ENCODE results near the gene KAT2B. TPM values are rescaled to one million over a fixed set of nuclear protein-coding genes. Genes with fewer than 3 reads are reported as not detected.
"Not testable (repeated sequence)": the region's sequence is repeated elsewhere in the genome, so short reads cannot be mapped to it uniquely, and the experiment has no call there.

Gene KAT2B
- total and polyA plus RNA-seq, 4 experiments from 2014 or later = 4.3 to 85.9 (median 46.4) TPM

DNA sequence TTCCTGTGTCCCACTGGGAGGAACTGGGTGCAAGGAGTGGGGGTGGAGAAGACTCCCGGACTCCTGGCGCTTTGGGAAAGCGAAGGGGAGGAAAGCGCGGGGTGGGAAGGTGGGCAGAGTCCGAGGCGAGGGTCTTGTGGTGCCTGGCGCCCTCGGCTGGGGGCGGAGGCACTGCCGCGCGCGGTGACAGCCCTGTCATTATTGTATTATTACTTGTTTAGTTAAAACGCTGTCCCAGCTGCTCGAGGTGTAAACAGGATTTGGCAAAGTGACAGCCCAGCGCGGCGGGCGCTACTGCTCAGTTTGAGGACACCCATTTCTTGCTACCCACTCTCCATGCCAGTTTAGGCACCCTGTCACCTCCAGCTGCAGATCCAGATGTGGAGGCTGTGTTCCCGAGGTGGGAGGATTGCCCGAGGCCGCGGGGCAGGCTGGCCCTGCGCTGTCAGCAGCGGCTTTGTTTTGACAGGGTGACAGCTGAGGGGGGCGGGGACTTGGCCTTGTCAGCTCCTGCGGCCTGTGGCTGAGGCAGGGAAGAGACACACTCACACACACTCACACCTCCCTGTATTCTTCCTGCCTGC is 1.0 kb downstream of the KAT2B start:
- Histone ChIP-seq H3K27me3 (ENCODE audit: insufficient read depth, low read length) (no peaks in the 10 kb centered on the region), H3K4me3 (ENCODE audit: low read length in 2 of 2) (peak overlapping the region; percentile 71 to 99), H3K4me1 (ENCODE audit: insufficient read depth, low read length) (peaks cover 64% of the 10 kb centered on the region), H3K9me3 (ENCODE audit: control insufficient read depth in 1 of 2, low read length in 2 of 2) (no peaks in the 10 kb centered on the region), H3K36me3 (ENCODE audit: insufficient read depth, low read length) (no peaks in the 10 kb centered on the region), H3K27ac (ENCODE audit: low read depth, low read length) (peak overlapping the region; percentile 86)
- intact Hi-C loops (cut with micrococcal nuclease) = loop anchor here (2.0 to 10.0 kb wide), 4 partner anchors 14 to 896 kb away; partner anchors contain the start of gene KCNH8
- CTCF ChIA-PET (ENCODE audit: partially characterized antibody) = interaction anchor here (0.7 to 4.4 kb wide), 14 partner anchors 8 to 155 kb away, joined by 3 to 36 read pairs (median 4); partner anchors contain the start of genes RAB5A and SGO1
- peak; percentile 68 to 87 (median 74) for DNase-seq
- POLR2A ChIA-PET (ENCODE audit: partially characterized antibody) = interaction anchor here (0.7 to 5.6 kb wide), 22 partner anchors 9 to 144 kb away, joined by 3 to 62 read pairs (median 5); partner anchors contain the start of genes RAB5A and SGO1
- Mint-ChIP-seq H3K36me3 (peaks cover 0 to 18% of the 10 kb centered on the region in 2 donors), H3K4me1 (peaks cover 41 to 76% (median 55%) of the 10 kb centered on the region in 4 donors), H3K4me3 (peak overlapping the region; percentile 93 to 99 (median 98)), H3K27me3 (no peaks in the 10 kb centered on the region), H3K9me3 (peaks cover 0 to 2% (median 0%) of the 10 kb centered on the region in 8 donors), H3K27ac (peak overlapping the region; percentile 96 to 99 (median 97))

DNA sequence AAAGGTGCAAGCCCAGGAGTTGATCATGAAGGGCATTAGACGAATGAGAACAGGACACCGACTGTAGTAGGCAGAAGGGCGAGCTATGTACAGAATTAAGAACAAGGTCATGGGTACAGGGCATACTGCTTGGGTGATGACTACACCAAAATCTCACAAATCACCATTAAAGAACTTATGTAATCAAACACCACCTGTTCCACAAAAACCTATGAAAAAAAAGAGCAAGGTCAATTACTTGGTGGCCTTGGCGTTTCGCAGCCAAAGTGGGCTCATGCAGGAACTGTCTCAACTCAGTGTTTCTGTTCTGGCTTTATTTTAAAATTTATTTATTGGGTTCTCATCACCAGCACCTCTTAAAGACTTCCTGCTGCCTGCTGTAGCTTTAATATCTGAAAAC is 2.1 kb downstream of the KAT2B start:
- H3K4me3 ChIP-seq (ENCODE audit: low read length in 2 of 2) = peak overlapping the region in 1 of 2 donors; percentile 71
- peaks cover 74% of the 10 kb centered on the region for H3K4me1 ChIP-seq (ENCODE audit: insufficient read depth, low read length)
- peak overlapping the region; percentile 86 for H3K27ac ChIP-seq (ENCODE audit: low read depth, low read length)
- H3K9me3 ChIP-seq (ENCODE audit: control insufficient read depth in 1 of 2, low read length in 2 of 2) = no peaks in the 10 kb centered on the region
- Mint-ChIP-seq H3K27me3 (no peaks in the 10 kb centered on the region), H3K4me3 (peak overlapping the region; percentile 93 to 99 (median 98)), H3K9me3 (peaks cover 0 to 2% (median 0%) of the 10 kb centered on the region in 8 donors), H3K27ac (peak overlapping the region; percentile 96 to 99 (median 97)), H3K4me1 (peaks cover 48 to 87% (median 60%) of the 10 kb centered on the region in 4 donors), H3K36me3 (peaks cover 0 to 18% of the 10 kb centered on the region in 2 donors)
- intact Hi-C loops (cut with micrococcal nuclease) = loop anchor here (5.0 to 10.0 kb wide), 3 partner anchors 40 to 898 kb away; partner anchors contain the start of gene KCNH8
- ChIA-PET CTCF (ENCODE audit: partially characterized antibody) (interaction anchor here (1.2 to 4.4 kb wide), 5 partner anchors 11 to 144 kb away, joined by 3 to 36 read pairs (median 8); partner anchors contain the start of gene SGO1), POLR2A (ENCODE audit: partially characterized antibody) (interaction anchor here (1.2 to 5.6 kb wide), 7 partner anchors 9 to 143 kb away, joined by 4 to 62 read pairs (median 29); partner anchors contain the start of genes RAB5A and SGO1)
- DNase-seq = no peak
- H3K27me3 ChIP-seq (ENCODE audit: insufficient read depth, low read length) = no peaks in the 10 kb centered on the region
- H3K36me3 ChIP-seq (ENCODE audit: insufficient read depth, low read length) = no peaks in the 10 kb centered on the region

DNA sequence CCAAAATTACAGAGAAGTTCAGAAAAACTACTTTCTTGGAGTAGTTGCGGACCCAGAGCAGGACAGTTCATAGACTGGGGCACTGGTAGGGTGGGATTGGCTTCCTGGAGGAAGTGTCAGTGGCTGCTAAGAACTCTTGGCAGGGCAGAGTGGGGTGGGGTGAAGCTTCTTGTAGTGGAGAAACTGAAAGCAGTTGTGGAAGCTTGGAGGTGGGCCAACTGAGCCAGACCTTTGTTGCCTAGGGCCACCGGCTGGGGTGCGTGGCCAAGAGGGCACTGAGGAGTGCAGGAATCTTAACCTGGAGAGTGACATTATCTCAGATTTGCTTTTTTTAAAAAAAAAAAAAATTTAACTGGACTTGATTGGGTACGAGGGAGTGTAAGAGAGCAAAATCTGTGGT is 3.1 kb downstream of the KAT2B start:
- H3K36me3 Mint-ChIP-seq = peaks cover 0 to 25% of the 10 kb centered on the region in 2 donors
- CTCF ChIA-PET (ENCODE audit: partially characterized antibody) = interaction anchor here (4.4 kb wide), 1 partner anchor 9 kb away, joined by 36 read pairs; no protein-coding TSS in a partner anchor
- peak overlapping the region; percentile 93 to 99 (median 97) for H3K27ac Mint-ChIP-seq
- Histone ChIP-seq H3K4me3 (ENCODE audit: low read length in 2 of 2) (peak overlapping the region; percentile 26 to 46), H3K4me1 (ENCODE audit: insufficient read depth, low read length) (peaks cover 75% of the 10 kb centered on the region), H3K36me3 (ENCODE audit: insufficient read depth, low read length) (no peaks in the 10 kb centered on the region), H3K27ac (ENCODE audit: low read depth, low read length) (peak overlapping the region; percentile 86), H3K9me3 (ENCODE audit: control insufficient read depth in 1 of 2, low read length in 2 of 2) (no peaks in the 10 kb centered on the region), H3K27me3 (ENCODE audit: insufficient read depth, low read length) (no peaks in the 10 kb centered on the region)
- peak; percentile 58 to 84 (median 61) for DNase-seq
- no peaks in the 10 kb centered on the region for H3K27me3 Mint-ChIP-seq
- H3K4me3 Mint-ChIP-seq = peak overlapping the region; percentile 88 to 99 (median 97)
- peaks cover 0 to 2% (median 0%) of the 10 kb centered on the region in 8 donors for H3K9me3 Mint-ChIP-seq
- H3K4me1 Mint-ChIP-seq = peaks cover 48 to 89% (median 61%) of the 10 kb centered on the region in 4 donors
- POLR2A ChIA-PET (ENCODE audit: partially characterized antibody) = interaction anchor here (0.9 to 4.2 kb wide), 9 partner anchors 10 to 142 kb away, joined by 3 to 51 read pairs (median 5); partner anchors contain the start of gene SGO1
- intact Hi-C loops (cut with micrococcal nuclease) = loop anchor here (5.0 to 10.0 kb wide), 3 partner anchors 39 to 899 kb away; partner anchors contain the start of gene KCNH8

DNA sequence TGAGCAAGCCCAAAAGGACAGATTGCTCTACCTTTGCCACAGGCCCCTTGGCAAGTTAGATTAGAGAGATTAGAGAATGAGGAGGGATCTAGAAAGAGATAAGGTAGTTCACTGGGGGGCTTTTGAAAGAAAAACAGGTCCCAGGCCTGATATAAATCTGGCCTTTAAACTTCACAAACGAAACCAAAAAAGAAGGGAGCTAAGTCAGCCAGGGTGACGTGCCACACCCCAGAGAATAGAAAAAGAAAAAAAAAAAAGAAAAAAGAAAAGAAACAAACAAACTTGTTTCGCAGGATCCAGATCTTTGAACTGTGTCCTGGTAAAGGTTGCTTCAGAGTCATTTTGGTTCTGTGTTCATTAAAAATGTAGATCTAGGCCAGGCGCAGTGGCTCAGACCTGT is 3.6 kb downstream of the KAT2B start:
- peaks cover 0 to 26% of the 10 kb centered on the region in 2 donors for H3K36me3 Mint-ChIP-seq
- intact Hi-C loops (cut with micrococcal nuclease) = loop anchor here (5.0 to 10.0 kb wide), 3 partner anchors 38 to 899 kb away; partner anchors contain the start of gene KCNH8
- Histone ChIP-seq H3K4me3 (ENCODE audit: low read length in 2 of 2) (peak overlapping the region in 1 of 2 donors; percentile 46), H3K4me1 (ENCODE audit: insufficient read depth, low read length) (peaks cover 74% of the 10 kb centered on the region), H3K27me3 (ENCODE audit: insufficient read depth, low read length) (no peaks in the 10 kb centered on the region), H3K9me3 (ENCODE audit: control insufficient read depth in 1 of 2, low read length in 2 of 2) (no peaks in the 10 kb centered on the region), H3K36me3 (ENCODE audit: insufficient read depth, low read length) (no peaks in the 10 kb centered on the region), H3K27ac (ENCODE audit: low read depth, low read length) (peak overlapping the region; percentile 86)
- peaks cover 0 to 2% (median 0%) of the 10 kb centered on the region in 8 donors for H3K9me3 Mint-ChIP-seq
- no peaks in the 10 kb centered on the region for H3K27me3 Mint-ChIP-seq
- H3K4me3 Mint-ChIP-seq = peak overlapping the region; percentile 88 to 99 (median 97)
- H3K27ac Mint-ChIP-seq = peak overlapping the region; percentile 93 to 99 (median 97)
- POLR2A ChIA-PET (ENCODE audit: partially characterized antibody) = interaction anchor here (0.9 to 4.2 kb wide), 9 partner anchors 10 to 142 kb away, joined by 3 to 51 read pairs (median 5); partner anchors contain the start of gene SGO1
- DNase-seq = peak in 4 of 5 donors; percentile 34 to 52 (median 48)
- peaks cover 47 to 88% (median 59%) of the 10 kb centered on the region in 4 donors for H3K4me1 Mint-ChIP-seq
- CTCF ChIA-PET (ENCODE audit: partially characterized antibody) = interaction anchor here (4.4 kb wide), 1 partner anchor 9 kb away, joined by 36 read pairs; no protein-coding TSS in a partner anchor

DNA sequence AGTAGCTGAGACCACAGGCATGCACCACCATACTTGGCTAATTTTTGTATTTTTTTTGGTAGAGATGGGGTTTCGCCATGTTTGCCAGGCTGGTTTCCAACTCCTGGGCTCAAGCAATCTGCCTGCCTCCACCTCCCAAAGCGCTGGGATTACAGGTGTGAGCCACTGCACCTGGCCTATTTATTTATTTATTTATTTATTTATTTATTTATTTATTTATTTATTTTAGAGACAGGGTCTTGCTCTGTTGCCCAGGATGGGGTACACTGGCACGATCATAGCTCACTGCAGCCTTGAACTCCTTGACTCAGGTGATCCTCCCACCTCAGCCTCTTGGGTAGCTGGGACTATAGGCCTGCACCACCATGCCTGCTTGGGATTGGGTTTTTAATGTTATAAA is 4.9 kb downstream of the KAT2B start:
- H3K36me3 ChIP-seq (ENCODE audit: insufficient read depth, low read length); H3K27me3 Mint-ChIP-seq; H3K27me3 ChIP-seq (ENCODE audit: insufficient read depth, low read length); H3K9me3 Mint-ChIP-seq; DNase-seq; CTCF ChIA-PET (ENCODE audit: partially characterized antibody); H3K4me3 ChIP-seq (ENCODE audit: low read length in 2 of 2); POLR2A ChIA-PET (ENCODE audit: partially characterized antibody); H3K9me3 ChIP-seq (ENCODE audit: control insufficient read depth in 1 of 2, low read length in 2 of 2): not testable (repeated sequence)
- peak overlapping the region; percentile 86 for H3K27ac ChIP-seq (ENCODE audit: low read depth, low read length)
- H3K4me3 Mint-ChIP-seq = peak overlapping the region in 3 of 8 donors; percentile 40 to 51 (median 44)
- H3K4me1 Mint-ChIP-seq = peaks cover 53 to 91% (median 68%) of the 10 kb centered on the region in 4 donors
- H3K27ac Mint-ChIP-seq = peak overlapping the region in 4 of 7 donors; percentile 36 to 99 (median 84)
- peaks cover 81% of the 10 kb centered on the region for H3K4me1 ChIP-seq (ENCODE audit: insufficient read depth, low read length)
- intact Hi-C loops (cut with micrococcal nuclease) = loop anchor here (10.0 kb wide), 1 partner anchor 900 kb away; the partner anchor contains the start of gene KCNH8
- peaks cover 4 to 26% of the 10 kb centered on the region in 2 donors for H3K36me3 Mint-ChIP-seq

DNA sequence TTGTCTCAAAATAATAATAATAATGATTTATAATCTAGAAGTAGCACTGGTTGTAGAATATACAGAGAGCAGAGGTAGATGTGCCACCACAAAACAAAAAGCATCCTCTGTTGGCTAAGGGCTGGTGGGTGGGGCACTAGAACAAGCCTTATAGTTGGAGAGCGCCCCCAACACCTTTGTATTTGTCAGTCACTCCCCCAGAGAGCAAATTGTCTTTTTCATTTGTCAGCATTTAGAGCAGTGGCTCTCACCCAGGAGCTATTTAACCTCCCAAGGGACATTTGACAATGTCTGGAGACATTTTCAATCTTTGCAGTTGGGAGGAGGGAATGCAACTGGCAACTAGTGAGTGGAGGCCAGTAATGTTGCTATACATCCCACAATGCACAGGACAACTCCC is 6.3 kb downstream of the KAT2B start:
- peaks cover 0 to 3% (median 0%) of the 10 kb centered on the region in 8 donors for H3K9me3 Mint-ChIP-seq
- Histone ChIP-seq H3K4me1 (ENCODE audit: insufficient read depth, low read length) (peaks cover 95% of the 10 kb centered on the region), H3K27ac (ENCODE audit: low read depth, low read length) (no peak overlapping the region), H3K27me3 (ENCODE audit: insufficient read depth, low read length) (no peaks in the 10 kb centered on the region), H3K4me3 (ENCODE audit: low read length in 2 of 2) (no peak overlapping the region), H3K9me3 (ENCODE audit: control insufficient read depth in 1 of 2, low read length in 2 of 2) (no peaks in the 10 kb centered on the region), H3K36me3 (ENCODE audit: insufficient read depth, low read length) (no peaks in the 10 kb centered on the region)
- H3K36me3 Mint-ChIP-seq = peaks cover 7 to 21% of the 10 kb centered on the region in 2 donors
- DNase-seq = no peak
- H3K4me1 Mint-ChIP-seq = peaks cover 59 to 97% (median 80%) of the 10 kb centered on the region in 4 donors
- H3K4me3 Mint-ChIP-seq = peak overlapping the region in 3 of 8 donors; percentile 31 to 57 (median 49)
- intact Hi-C loops (cut with micrococcal nuclease) = loop anchor here (10.0 kb wide), 1 partner anchor 902 kb away; the partner anchor contains the start of gene KCNH8
- peak overlapping the region in 4 of 7 donors; percentile 12 to 99 (median 44) for H3K27ac Mint-ChIP-seq
- ChIA-PET POLR2A (ENCODE audit: partially characterized antibody) (interaction anchor here (0.7 to 1.0 kb wide), 2 partner anchors 17 to 55 kb away, joined by 3 read pairs; no protein-coding TSS in a partner anchor), CTCF (ENCODE audit: partially characterized antibody) (no interaction called here)
- no peaks in the 10 kb centered on the region for H3K27me3 Mint-ChIP-seq
